Smooth muscle cell (in vitro differentiated cells): ENCODE data around the gene ANKDD1B. TPM values are rescaled to one million over a fixed set of nuclear protein-coding genes. Genes with fewer than 3 reads are reported as not detected.

Experiments used
- DNase-seq: peaks from one replicate; lab custom pipeline; 2025; ENCODE audit not compliant: unreplicated experiment; lab: John Stamatoyannopoulos, UW
- H2AFZ ChIP-seq: fragments of 200-600 bp; sonication (generic); 2 replicates; pipeline ENCODE4 v1.6.0; 2016; ENCODE audit warnings: antibody characterized with exemption, low read depth, mild to moderate bottlenecking
- H3F3A ChIP-seq: fragments of 200-600 bp; sonication (generic); 2 replicates; pipeline ENCODE4 v1.6.0; 2017; ENCODE audit warnings: antibody characterized with exemption, low read depth
- H3K27ac ChIP-seq: fragments of 200-600 bp; sonication (generic); 2 replicates; pipeline ENCODE4 v1.5.1; 2016; ENCODE audit warnings: low read depth, mild to moderate bottlenecking
- H3K27me3 ChIP-seq: fragments of 200-600 bp; sonication (generic); 2 replicates; pipeline ENCODE4 v1.6.1; 2016; ENCODE audit warnings: low read depth, mild to moderate bottlenecking
- H3K36me3 ChIP-seq: fragments of 200-600 bp; sonication (generic); 2 replicates; pipeline ENCODE4 v1.5.1; 2016; ENCODE audit warnings: low read depth
- H3K4me1 ChIP-seq: fragments of 200-600 bp; sonication (generic); 2 replicates; pipeline ENCODE4 v1.5.1; 2016; ENCODE audit warnings: low read depth
- H3K4me2 ChIP-seq: fragments of 200-600 bp; sonication (generic); 2 replicates; pipeline ENCODE4 v1.6.0; 2016; ENCODE audit warnings: mild to moderate bottlenecking
- H3K4me3 ChIP-seq: fragments of 200-600 bp; sonication (generic); 2 replicates; pipeline ENCODE4 v1.5.1; 2016; ENCODE audit warnings: mild to moderate bottlenecking
- H3K79me2 ChIP-seq: fragments of 200-600 bp; sonication (generic); 2 replicates; pipeline ENCODE4 v1.6.0; 2016; ENCODE audit warnings: low read depth, mild to moderate bottlenecking
- H3K9ac ChIP-seq: fragments of 200-600 bp; sonication (generic); 2 replicates; pipeline ENCODE4 v1.6.0; 2016; ENCODE audit warnings: low read depth
- H3K9me3 ChIP-seq: fragments of 200-600 bp; sonication (generic); replicated peaks from 2 replicates; pipeline ENCODE4 v1.5.1; 2016; ENCODE audit warnings: low read depth
- H4K20me1 ChIP-seq: fragments of 200-600 bp; sonication (generic); 2 replicates; pipeline ENCODE4 v1.6.0; 2016; ENCODE audit warnings: low read depth
- WGBS: methylation state at CpG from one replicate; pipeline ENCODE4 v1.1.7; 2016; ENCODE audit warnings: low lambda C conversion rate; 5-methylcytosine and 5-hydroxymethylcytosine counted together
- polyA plus RNA-seq: library from polyadenylated mRNA; unstranded; fragments of >200 nt; fragmentation: Nextera tagmentation; extraction: Ambion mirVana; gene quantifications from 2 replicates; pipeline ENCODE4 v1.2.1, GENCODE V29; 2016
- total RNA-seq: library from RNA; depleted of rRNA; stranded (reverse); fragments of >200 nt; gene quantifications from 2 replicates; pipeline ENCODE4 v1.2.3, GENCODE V29; 2014
- TF ChIP-seq, protein P1 (sequence below): fragments of 200-600 bp; sonication (generic); IDR thresholded peaks from 2 replicates; pipeline ENCODE4 v1.5.1; 2017; ENCODE audit warnings: borderline replicate concordance, mild to moderate bottlenecking, antibody characterized with exemption; ENCODE audit not compliant: insufficient read depth, poor library complexity, severe bottlenecking

Gene ANKDD1B
- total and polyA plus RNA-seq, 2 experiments from 2014 or later, result 0.18 TPM; not detected in 1

DNA sequence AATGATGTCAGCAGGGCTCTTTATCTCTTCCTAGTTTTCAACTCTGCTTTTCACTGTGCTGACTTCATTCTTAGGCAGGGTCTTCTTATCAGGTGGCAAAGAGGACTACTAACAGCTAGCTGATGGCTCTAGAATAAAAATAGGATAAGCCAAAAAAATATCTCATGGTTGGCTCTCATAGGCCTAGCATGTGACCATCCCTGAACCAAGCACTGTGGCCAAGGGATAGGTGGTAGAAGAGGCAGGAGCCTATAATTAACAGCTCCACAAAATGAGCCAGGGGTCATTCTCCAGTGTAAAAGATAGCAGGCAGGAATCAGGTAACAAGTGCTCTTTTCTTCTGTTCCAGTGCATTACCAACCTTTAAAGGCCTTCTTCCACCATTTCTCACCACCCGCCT lies 21.1 kb downstream of the ANKDD1B start:
- TF ChIP-seq, protein P1, sequence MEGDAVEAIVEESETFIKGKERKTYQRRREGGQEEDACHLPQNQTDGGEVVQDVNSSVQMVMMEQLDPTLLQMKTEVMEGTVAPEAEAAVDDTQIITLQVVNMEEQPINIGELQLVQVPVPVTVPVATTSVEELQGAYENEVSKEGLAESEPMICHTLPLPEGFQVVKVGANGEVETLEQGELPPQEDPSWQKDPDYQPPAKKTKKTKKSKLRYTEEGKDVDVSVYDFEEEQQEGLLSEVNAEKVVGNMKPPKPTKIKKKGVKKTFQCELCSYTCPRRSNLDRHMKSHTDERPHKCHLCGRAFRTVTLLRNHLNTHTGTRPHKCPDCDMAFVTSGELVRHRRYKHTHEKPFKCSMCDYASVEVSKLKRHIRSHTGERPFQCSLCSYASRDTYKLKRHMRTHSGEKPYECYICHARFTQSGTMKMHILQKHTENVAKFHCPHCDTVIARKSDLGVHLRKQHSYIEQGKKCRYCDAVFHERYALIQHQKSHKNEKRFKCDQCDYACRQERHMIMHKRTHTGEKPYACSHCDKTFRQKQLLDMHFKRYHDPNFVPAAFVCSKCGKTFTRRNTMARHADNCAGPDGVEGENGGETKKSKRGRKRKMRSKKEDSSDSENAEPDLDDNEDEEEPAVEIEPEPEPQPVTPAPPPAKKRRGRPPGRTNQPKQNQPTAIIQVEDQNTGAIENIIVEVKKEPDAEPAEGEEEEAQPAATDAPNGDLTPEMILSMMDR, result no peak
- Histone ChIP-seq H3K9ac (no peak overlapping the region), H3K4me2 (no peak overlapping the region), H3K9me3 (no peaks in the 10 kb centered on the region), H3K4me1 (no peaks in the 10 kb centered on the region), H4K20me1 (no peaks in the 10 kb centered on the region), H3K79me2 (no peaks in the 10 kb centered on the region), H3K4me3 (no peak overlapping the region), H3F3A (no peaks in the 10 kb centered on the region), H3K27me3 (no peaks in the 10 kb centered on the region), H2AFZ (no peak overlapping the region), H3K36me3 (no peaks in the 10 kb centered on the region), H3K27ac (no peak overlapping the region)
- WGBS, result 96% methylated on average over 1 of the region's 1 CpG
- no peak for DNase-seq

DNA sequence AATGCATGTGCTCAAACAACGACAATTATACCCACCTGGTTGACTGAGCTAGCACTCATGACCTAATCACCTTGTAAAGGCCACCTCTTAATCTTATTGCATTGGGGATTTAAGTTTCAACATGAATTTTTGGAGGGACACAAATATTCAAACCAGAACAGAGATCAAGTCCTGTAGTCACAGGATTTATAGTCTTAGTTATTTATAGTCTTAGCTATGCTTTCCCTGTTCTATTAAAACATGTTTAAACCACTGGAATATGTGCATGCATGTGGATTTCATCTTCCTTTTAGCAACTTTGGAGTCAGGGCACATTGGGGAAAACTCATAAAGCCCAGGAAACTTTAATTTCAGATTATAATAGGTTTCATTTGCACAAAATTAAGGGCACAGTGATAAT lies 26.7 kb downstream of the ANKDD1B start:
- no peaks in the 10 kb centered on the region for H3K9me3 ChIP-seq

DNA sequence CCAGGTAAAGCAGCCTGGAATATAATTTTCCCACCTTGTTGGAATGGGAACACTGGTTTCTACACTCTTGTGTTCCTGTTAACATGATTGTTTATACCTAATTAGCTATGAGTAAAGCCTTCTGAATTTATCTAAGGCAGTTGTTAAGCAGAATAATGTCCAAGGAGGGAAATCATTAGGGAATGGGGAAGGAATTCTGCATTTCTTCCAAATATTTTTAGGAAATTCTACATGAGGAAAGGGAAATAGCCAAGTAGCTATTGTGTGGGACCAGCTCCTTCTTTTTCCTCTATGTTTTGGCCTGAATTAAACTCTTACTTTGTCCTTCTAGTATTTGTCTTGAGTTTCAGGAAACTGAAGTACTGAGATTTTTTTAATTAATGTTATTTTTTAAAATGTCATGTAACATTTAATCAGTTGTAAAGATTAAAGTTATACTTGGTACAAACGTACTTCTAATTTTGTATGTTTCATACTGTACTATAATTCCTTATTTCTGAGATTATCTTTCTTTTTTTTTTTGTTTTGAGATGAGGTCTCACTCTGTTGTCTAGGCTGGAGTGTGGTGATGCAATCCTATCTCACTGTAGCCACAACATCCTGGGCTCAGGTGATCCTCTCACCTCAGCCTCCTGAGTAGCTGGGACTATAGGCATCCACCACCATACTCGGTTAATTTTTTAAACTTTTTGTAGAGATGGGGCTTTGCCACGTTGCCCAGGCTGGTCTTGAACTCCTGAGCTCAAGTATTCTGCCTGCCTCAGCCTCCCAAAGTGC lies 28.5 kb downstream of the ANKDD1B start:
- H3K36me3 ChIP-seq, result no peaks in the 10 kb centered on the region
- 95% methylated on average over 3 of the region's 3 CpGs for WGBS
- H3K27ac ChIP-seq, result no peak overlapping the region
- DNase-seq, result no peak
- no peak overlapping the region for H2AFZ ChIP-seq
- no peak overlapping the region for H3K9ac ChIP-seq
- no peaks in the 10 kb centered on the region for H3K27me3 ChIP-seq
- H3K4me2 ChIP-seq, result no peak overlapping the region
- no peaks in the 10 kb centered on the region for H4K20me1 ChIP-seq
- H3K4me1 ChIP-seq, result no peaks in the 10 kb centered on the region
- H3K9me3 ChIP-seq, result no peaks in the 10 kb centered on the region
- TF ChIP-seq, protein P1, result no peak
- no peaks in the 10 kb centered on the region for H3K79me2 ChIP-seq
- no peak overlapping the region for H3K4me3 ChIP-seq
- H3F3A ChIP-seq, result no peaks in the 10 kb centered on the region

More for the DNA sequence above, 26.7 kb downstream of the ANKDD1B start:
- Histone ChIP-seq H3K79me2 (no peaks in the 10 kb centered on the region), H3F3A (no peaks in the 10 kb centered on the region), H3K4me2 (no peak overlapping the region), H3K4me3 (no peak overlapping the region), H3K27ac (no peak overlapping the region), H3K4me1 (no peaks in the 10 kb centered on the region), H3K27me3 (no peaks in the 10 kb centered on the region), H4K20me1 (no peaks in the 10 kb centered on the region), H3K36me3 (no peaks in the 10 kb centered on the region), H2AFZ (no peak overlapping the region), H3K9ac (no peak overlapping the region)
- TF ChIP-seq, protein P1, result no peak
- 88% methylated on average over 1 of the region's 1 CpG for WGBS
- DNase-seq, result no peak

DNA sequence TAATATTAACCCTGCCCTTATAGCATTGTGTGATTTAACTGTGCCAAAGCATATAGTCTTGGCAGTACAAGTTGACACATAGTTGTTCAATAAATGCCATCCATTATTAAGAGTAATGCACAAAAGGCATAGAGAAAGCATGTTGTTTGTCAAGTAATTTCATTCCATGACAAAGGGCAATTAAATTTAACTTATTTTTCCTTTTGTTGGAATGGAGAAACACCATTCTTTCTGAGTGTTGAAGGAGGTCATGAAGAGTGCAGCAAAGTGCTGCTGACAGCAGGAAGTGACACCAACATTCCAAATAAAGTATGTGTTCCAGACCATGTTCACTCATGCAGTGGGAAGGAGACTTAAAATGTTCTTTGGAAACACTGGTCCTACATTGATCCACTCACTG lies 29.1 kb downstream of the ANKDD1B start:
- Histone ChIP-seq H3K36me3 (no peaks in the 10 kb centered on the region), H3K9me3 (no peaks in the 10 kb centered on the region), H4K20me1 (no peaks in the 10 kb centered on the region), H3K4me1 (no peaks in the 10 kb centered on the region), H3K79me2 (no peaks in the 10 kb centered on the region), H3K27ac (no peak overlapping the region), H3F3A (no peaks in the 10 kb centered on the region), H3K27me3 (no peaks in the 10 kb centered on the region), H3K4me3 (no peak overlapping the region), H2AFZ (no peak overlapping the region), H3K9ac (no peak overlapping the region), H3K4me2 (no peak overlapping the region)
- TF ChIP-seq, protein P1, result no peak
- DNase-seq, result no peak
